ENCODE measurements around the gene POP7. TPM values are rescaled to one million over a fixed set of nuclear protein-coding genes. Genes with fewer than 3 reads are reported as not detected.

Gene POP7
- total RNA-seq, 1 experiment from 2014 or later, result 151 TPM

DNA sequence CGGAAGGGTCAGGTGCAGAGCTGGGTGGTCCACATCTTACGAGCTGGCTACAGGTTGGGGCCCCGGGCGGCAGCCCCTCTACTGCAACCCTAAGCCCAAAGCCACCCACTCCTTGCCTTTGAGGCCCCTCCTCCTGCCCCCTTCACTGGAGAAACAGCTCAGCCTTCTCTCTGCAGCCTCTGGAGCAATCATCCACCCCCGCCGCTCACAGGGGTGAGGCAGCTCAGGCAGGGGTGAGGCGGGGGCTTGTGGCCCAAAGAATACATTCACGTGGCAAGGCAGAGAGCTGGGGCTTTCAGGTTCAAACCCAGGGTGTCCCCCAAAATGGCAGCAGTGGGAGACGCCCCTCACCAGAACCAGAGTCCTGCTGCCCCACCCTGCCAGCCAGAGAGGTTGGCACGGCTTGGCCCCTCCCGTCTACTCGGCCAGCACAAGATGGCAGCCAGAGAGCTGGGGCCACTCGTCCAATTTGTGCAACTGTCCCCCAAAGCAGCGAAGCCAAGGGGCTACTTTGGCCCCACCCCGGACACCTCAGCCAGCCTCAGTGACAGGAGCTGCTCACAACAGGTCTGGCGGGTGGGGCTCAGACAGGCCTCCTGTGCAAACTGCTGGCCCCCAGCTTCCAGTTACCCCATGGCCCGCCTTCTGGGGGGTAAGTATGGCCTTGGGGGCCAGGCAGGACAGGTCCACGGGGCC is 25.2 kb upstream of the POP7 start:
- Histone ChIP-seq H3F3A (ENCODE audit: low read length, unreplicated experiment) (no peaks in the 10 kb centered on the region), H2AFZ (ENCODE audit: low read length) (no peak overlapping the region), H3K9me2 (replicated peaks; ENCODE audit: low read length) (no peaks in the 10 kb centered on the region), H3K9me3 (ENCODE audit: low read length) (no peaks in the 10 kb centered on the region), H3K79me2 (ENCODE audit: low read length) (peaks cover 5% of the 10 kb centered on the region; the same call in 1 of the 2 replicates), H4K20me1 (ENCODE audit: low read length) (no peaks in the 10 kb centered on the region), H3K9ac (ENCODE audit: low read length) (no peak overlapping the region), H3K27ac (ENCODE audit: low read length) (no peak overlapping the region), H3K4me3 (ENCODE audit: low read length) (no peak overlapping the region), H3K36me3 (ENCODE audit: low read depth, low read length) (peaks cover 17% of the 10 kb centered on the region; the same call in 1 of the 2 replicates), H3K4me2 (ENCODE audit: low read length) (no peak overlapping the region), H3K27me3 (ENCODE audit: low read length) (no peaks in the 10 kb centered on the region), H3K4me1 (ENCODE audit: insufficient read depth, low read length) (no peaks in the 10 kb centered on the region)
- ChIA-PET POLR2A (ENCODE audit: unreplicated experiment) (no interaction called here), CTCF (no interaction called here)
- intact Hi-C loops (cut with micrococcal nuclease), result no loop called here
- ATAC-seq (no peak), DNase-seq (no peak)
- TF ChIP-seq EZH2 (IDR thresholded peaks at IDR 0.05; ENCODE audit: low read length, unreplicated experiment) (no peak), EZH2phosphoT487 (IDR thresholded peaks at IDR 0.05; ENCODE audit: borderline replicate concordance, low read length) (no peak)
- TF ChIP-seq, protein P1, sequence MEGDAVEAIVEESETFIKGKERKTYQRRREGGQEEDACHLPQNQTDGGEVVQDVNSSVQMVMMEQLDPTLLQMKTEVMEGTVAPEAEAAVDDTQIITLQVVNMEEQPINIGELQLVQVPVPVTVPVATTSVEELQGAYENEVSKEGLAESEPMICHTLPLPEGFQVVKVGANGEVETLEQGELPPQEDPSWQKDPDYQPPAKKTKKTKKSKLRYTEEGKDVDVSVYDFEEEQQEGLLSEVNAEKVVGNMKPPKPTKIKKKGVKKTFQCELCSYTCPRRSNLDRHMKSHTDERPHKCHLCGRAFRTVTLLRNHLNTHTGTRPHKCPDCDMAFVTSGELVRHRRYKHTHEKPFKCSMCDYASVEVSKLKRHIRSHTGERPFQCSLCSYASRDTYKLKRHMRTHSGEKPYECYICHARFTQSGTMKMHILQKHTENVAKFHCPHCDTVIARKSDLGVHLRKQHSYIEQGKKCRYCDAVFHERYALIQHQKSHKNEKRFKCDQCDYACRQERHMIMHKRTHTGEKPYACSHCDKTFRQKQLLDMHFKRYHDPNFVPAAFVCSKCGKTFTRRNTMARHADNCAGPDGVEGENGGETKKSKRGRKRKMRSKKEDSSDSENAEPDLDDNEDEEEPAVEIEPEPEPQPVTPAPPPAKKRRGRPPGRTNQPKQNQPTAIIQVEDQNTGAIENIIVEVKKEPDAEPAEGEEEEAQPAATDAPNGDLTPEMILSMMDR (conservative IDR thresholded peaks at IDR 0.05; ENCODE audit: low read depth, low read length), result no peak
- BruUV-seq (replicated peaks), result no TSS peak

- Histone ChIP-seq H3K27me3 (ENCODE audit: low read length) (no peaks in the 10 kb centered on the region), H3K9ac (ENCODE audit: low read length) (no peak overlapping the region), H3K27ac (ENCODE audit: low read length) (no peak overlapping the region), H4K20me1 (ENCODE audit: low read length) (no peaks in the 10 kb centered on the region), H3K79me2 (ENCODE audit: low read length) (peaks cover 1% of the 10 kb centered on the region; the same call in 1 of the 2 replicates), H3K4me2 (ENCODE audit: low read length) (no peak overlapping the region), H3K9me2 (replicated peaks; ENCODE audit: low read length) (no peaks in the 10 kb centered on the region), H3K4me1 (ENCODE audit: insufficient read depth, low read length) (no peaks in the 10 kb centered on the region), H3K36me3 (ENCODE audit: low read depth, low read length) (peaks cover 17% of the 10 kb centered on the region; the same call in 1 of the 2 replicates), H2AFZ (ENCODE audit: low read length) (no peak overlapping the region), H3K4me3 (ENCODE audit: low read length) (no peak overlapping the region), H3K9me3 (ENCODE audit: low read length) (no peaks in the 10 kb centered on the region), H3F3A (ENCODE audit: low read length, unreplicated experiment) (no peaks in the 10 kb centered on the region)
- intact Hi-C loops (cut with micrococcal nuclease), result no loop called here
- ChIA-PET POLR2A (ENCODE audit: unreplicated experiment) (no interaction called here), CTCF (no interaction called here)
- BruUV-seq (replicated peaks), result no TSS peak
- DNase-seq (no peak), ATAC-seq (no peak)
- TF ChIP-seq EZH2 (IDR thresholded peaks at IDR 0.05; ENCODE audit: low read length, unreplicated experiment) (no peak), EZH2phosphoT487 (IDR thresholded peaks at IDR 0.05; ENCODE audit: borderline replicate concordance, low read length) (no peak)
- TF ChIP-seq, protein P1 (conservative IDR thresholded peaks at IDR 0.05; ENCODE audit: low read depth, low read length), result no peak
Observed at GRCh38 chr7:100681491-100682227, 24.3 kb upstream of the POP7 start.
